DOHH2 (cell line): ENCODE results near the gene BEND3.
A peak's percentile ranks its signal among the peaks of the same experiment; 100 is the strongest.

Source experiments
- CTCF ChIP-seq: fragments of 200-600 bp; sonication (generic); IDR thresholded peaks from one replicate; pipeline ENCODE4 v1.5.1; 2014; ENCODE audit warnings: antibody characterized with exemption, mild to moderate bottlenecking, low read depth, low read length; ENCODE audit not compliant: poor library complexity, severe bottlenecking
- EZH2phosphoT487 ChIP-seq: fragments of 200-600 bp; sonication (generic); IDR thresholded peaks from 2 replicates; pipeline ENCODE4 v1.6.1; 2017; ENCODE audit warnings: borderline replicate concordance, mild to moderate bottlenecking, antibody characterized with exemption, low read length, moderate library complexity, mixed read lengths

DNA sequence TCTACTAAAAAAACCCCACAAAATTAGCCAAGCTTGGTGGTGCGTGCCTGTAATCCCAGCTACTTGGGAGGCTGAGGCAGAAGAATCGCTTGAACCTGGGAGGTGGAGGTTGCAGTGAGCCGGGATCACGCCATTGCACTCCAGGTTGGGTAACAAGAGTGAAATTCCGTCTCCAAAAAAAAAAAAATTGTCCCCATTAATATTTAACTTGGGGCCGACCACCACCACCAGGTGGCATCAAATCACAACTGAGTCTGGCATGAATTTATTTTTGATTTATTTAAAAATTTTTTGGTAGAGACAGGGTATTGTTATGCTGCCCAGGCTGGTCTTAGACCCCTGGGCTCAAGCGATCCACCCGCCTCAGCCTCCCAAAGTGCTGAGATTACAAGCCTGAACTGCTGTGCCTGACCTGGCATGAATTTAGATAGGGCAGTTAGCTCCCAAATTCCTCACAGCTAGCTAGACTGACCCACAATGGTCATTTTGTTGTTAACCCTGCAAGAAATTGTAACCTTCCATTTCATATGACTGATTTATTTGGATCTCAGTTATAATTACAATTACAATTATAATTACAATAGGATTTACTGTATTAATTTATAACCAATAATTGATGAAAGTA, 17.1 kb upstream of the BEND3 start:
- peak; percentile 51 for TF ChIP-seq CTCF
- TF ChIP-seq EZH2phosphoT487 = no peak
